Peyer's patch (tissue), 4 donors: ENCODE measurements around the gene PHLDB1.

ENCODE experiments used
- CTCF ChIP-seq, 6 experiments: fragments of 450-650 bp in 4 of 6; fragments of 200-600 bp in 2 of 6; sonication (generic) in 1 of 6; IDR thresholded peaks; one replicate each; pipeline ENCODE4 v1.5.1; 2017 to 2019; ENCODE audit warnings: antibody characterized with exemption in 6 of 6, mild to moderate bottlenecking in 3 of 6, moderate library complexity in 1 of 6
- POLR2A ChIP-seq, 2 donors: fragments of 450-650 bp; IDR thresholded peaks; one replicate each; pipeline ENCODE4 v1.5.1; 2017; ENCODE audit warnings: antibody characterized with exemption in 2 of 2, mild to moderate bottlenecking in 2 of 2, moderate library complexity in 2 of 2

- TF ChIP-seq CTCF (IDR thresholded peaks at IDR 0.05): no peak
- TF ChIP-seq POLR2A (IDR thresholded peaks at IDR 0.05): no peak
Measured at GRCh38 chr11:118604566-118604965, 2.8 kb upstream of the PHLDB1 start.
